Smooth muscle cell (in vitro differentiated cells): ENCODE data around the gene TCOF1. TPM values are rescaled to one million over a fixed set of nuclear protein-coding genes. Genes with fewer than 3 reads are reported as not detected.

Source experiments
- DNase-seq: peaks from one replicate; lab custom pipeline; 2025; ENCODE audit not compliant: unreplicated experiment; lab: John Stamatoyannopoulos, UW
- H2AFZ ChIP-seq: fragments of 200-600 bp; sonication (generic); 2 replicates; pipeline ENCODE4 v1.6.0; 2016; ENCODE audit warnings: antibody characterized with exemption, low read depth, mild to moderate bottlenecking
- H3F3A ChIP-seq: fragments of 200-600 bp; sonication (generic); 2 replicates; pipeline ENCODE4 v1.6.0; 2017; ENCODE audit warnings: antibody characterized with exemption, low read depth
- H3K27ac ChIP-seq: fragments of 200-600 bp; sonication (generic); 2 replicates; pipeline ENCODE4 v1.5.1; 2016; ENCODE audit warnings: low read depth, mild to moderate bottlenecking
- H3K27me3 ChIP-seq: fragments of 200-600 bp; sonication (generic); 2 replicates; pipeline ENCODE4 v1.6.1; 2016; ENCODE audit warnings: low read depth, mild to moderate bottlenecking
- H3K36me3 ChIP-seq: fragments of 200-600 bp; sonication (generic); 2 replicates; pipeline ENCODE4 v1.5.1; 2016; ENCODE audit warnings: low read depth
- H3K4me1 ChIP-seq: fragments of 200-600 bp; sonication (generic); 2 replicates; pipeline ENCODE4 v1.5.1; 2016; ENCODE audit warnings: low read depth
- H3K4me2 ChIP-seq: fragments of 200-600 bp; sonication (generic); 2 replicates; pipeline ENCODE4 v1.6.0; 2016; ENCODE audit warnings: mild to moderate bottlenecking
- H3K4me3 ChIP-seq: fragments of 200-600 bp; sonication (generic); 2 replicates; pipeline ENCODE4 v1.5.1; 2016; ENCODE audit warnings: mild to moderate bottlenecking
- H3K79me2 ChIP-seq: fragments of 200-600 bp; sonication (generic); 2 replicates; pipeline ENCODE4 v1.6.0; 2016; ENCODE audit warnings: low read depth, mild to moderate bottlenecking
- H3K9ac ChIP-seq: fragments of 200-600 bp; sonication (generic); 2 replicates; pipeline ENCODE4 v1.6.0; 2016; ENCODE audit warnings: low read depth
- H3K9me3 ChIP-seq: fragments of 200-600 bp; sonication (generic); replicated peaks from 2 replicates; pipeline ENCODE4 v1.5.1; 2016; ENCODE audit warnings: low read depth
- H4K20me1 ChIP-seq: fragments of 200-600 bp; sonication (generic); 2 replicates; pipeline ENCODE4 v1.6.0; 2016; ENCODE audit warnings: low read depth
- WGBS: methylation state at CpG from one replicate; pipeline ENCODE4 v1.1.7; 2016; ENCODE audit warnings: low lambda C conversion rate; 5-methylcytosine and 5-hydroxymethylcytosine counted together
- polyA plus RNA-seq: library from polyadenylated mRNA; unstranded; fragments of >200 nt; fragmentation: Nextera tagmentation; extraction: Ambion mirVana; gene quantifications from 2 replicates; pipeline ENCODE4 v1.2.1, GENCODE V29; 2016
- total RNA-seq: library from RNA; depleted of rRNA; stranded (reverse); fragments of >200 nt; gene quantifications from 2 replicates; pipeline ENCODE4 v1.2.3, GENCODE V29; 2014
- TF ChIP-seq, protein P1 (sequence below): fragments of 200-600 bp; sonication (generic); IDR thresholded peaks from 2 replicates; pipeline ENCODE4 v1.5.1; 2017; ENCODE audit warnings: borderline replicate concordance, mild to moderate bottlenecking, antibody characterized with exemption; ENCODE audit not compliant: insufficient read depth, poor library complexity, severe bottlenecking

Gene TCOF1
- total and polyA plus RNA-seq, 2 experiments from 2014 or later: 16.0 to 25.9 TPM

DNA sequence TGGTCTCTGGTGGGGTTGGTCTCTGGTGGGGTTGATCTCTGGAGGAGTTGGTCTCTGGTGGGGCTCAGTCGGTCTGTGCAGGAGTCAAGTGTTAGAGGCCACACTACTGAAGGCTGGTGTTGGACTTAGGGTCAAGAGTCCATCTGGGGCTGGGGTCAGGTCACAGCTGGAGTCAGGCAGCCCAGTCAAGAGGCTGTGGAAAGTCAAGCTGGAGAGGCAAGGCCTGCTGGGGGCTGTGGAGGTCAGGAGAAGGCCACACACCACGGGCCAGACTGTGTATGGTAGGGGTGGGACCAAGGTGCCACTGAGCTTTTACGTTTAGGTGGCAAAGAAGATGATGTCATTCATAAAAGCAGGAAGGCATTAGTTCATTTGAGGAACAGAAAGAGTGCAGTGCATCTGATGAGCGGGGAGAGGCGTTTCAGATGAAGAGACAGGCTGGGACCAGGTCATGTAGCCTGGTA, 71.9 kb downstream of the TCOF1 start:
- Histone ChIP-seq H3K9me3 (no peaks in the 10 kb centered on the region), H3K27me3 (no peaks in the 10 kb centered on the region), H4K20me1 (no peaks in the 10 kb centered on the region), H3K4me2 (no peak overlapping the region), H3K27ac (no peak overlapping the region), H3K9ac (no peak overlapping the region), H2AFZ (no peak overlapping the region), H3F3A (no peaks in the 10 kb centered on the region), H3K4me3 (no peak overlapping the region), H3K36me3 (no peaks in the 10 kb centered on the region), H3K4me1 (no peaks in the 10 kb centered on the region), H3K79me2 (no peaks in the 10 kb centered on the region)
- no peak for DNase-seq
- 95% methylated on average over 5 of the region's 5 CpGs for WGBS
- TF ChIP-seq, protein P1, sequence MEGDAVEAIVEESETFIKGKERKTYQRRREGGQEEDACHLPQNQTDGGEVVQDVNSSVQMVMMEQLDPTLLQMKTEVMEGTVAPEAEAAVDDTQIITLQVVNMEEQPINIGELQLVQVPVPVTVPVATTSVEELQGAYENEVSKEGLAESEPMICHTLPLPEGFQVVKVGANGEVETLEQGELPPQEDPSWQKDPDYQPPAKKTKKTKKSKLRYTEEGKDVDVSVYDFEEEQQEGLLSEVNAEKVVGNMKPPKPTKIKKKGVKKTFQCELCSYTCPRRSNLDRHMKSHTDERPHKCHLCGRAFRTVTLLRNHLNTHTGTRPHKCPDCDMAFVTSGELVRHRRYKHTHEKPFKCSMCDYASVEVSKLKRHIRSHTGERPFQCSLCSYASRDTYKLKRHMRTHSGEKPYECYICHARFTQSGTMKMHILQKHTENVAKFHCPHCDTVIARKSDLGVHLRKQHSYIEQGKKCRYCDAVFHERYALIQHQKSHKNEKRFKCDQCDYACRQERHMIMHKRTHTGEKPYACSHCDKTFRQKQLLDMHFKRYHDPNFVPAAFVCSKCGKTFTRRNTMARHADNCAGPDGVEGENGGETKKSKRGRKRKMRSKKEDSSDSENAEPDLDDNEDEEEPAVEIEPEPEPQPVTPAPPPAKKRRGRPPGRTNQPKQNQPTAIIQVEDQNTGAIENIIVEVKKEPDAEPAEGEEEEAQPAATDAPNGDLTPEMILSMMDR: no peak

DNA sequence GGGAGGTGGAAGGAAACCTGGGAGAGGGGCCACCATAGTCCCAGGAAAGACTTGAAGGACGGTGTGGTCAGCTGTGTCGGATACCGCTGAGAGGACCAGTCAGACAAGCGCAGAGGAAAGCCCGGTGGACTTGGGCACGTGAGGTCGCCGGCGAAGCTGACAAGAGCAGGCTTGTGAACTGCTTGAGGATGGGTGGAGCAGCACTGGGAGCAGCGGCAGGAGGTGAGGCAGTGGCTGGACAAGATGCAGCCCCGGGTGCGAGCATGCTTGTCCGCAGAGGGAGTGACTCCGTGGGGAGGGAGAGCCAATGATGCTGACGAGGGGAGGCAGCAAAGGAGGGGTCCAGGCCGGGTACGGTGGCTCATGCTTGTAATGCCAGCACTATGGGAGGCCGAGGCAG, 73.6 kb downstream of the TCOF1 start:
- no peak overlapping the region for H3K4me2 ChIP-seq
- H3K4me1 ChIP-seq: no peaks in the 10 kb centered on the region
- H3K27ac ChIP-seq: no peak overlapping the region
- H3K4me3 ChIP-seq: no peak overlapping the region
- H3F3A ChIP-seq: no peaks in the 10 kb centered on the region
- H3K9ac ChIP-seq: no peak overlapping the region
- DNase-seq: no peak
- 89% methylated on average over 18 of the region's 18 CpGs for WGBS
- H3K36me3 ChIP-seq: no peaks in the 10 kb centered on the region
- no peaks in the 10 kb centered on the region for H3K27me3 ChIP-seq
- H4K20me1 ChIP-seq: no peaks in the 10 kb centered on the region
- H2AFZ ChIP-seq: no peak overlapping the region
- TF ChIP-seq, protein P1: no peak
- H3K9me3 ChIP-seq: no peaks in the 10 kb centered on the region
- H3K79me2 ChIP-seq: no peaks in the 10 kb centered on the region

DNA sequence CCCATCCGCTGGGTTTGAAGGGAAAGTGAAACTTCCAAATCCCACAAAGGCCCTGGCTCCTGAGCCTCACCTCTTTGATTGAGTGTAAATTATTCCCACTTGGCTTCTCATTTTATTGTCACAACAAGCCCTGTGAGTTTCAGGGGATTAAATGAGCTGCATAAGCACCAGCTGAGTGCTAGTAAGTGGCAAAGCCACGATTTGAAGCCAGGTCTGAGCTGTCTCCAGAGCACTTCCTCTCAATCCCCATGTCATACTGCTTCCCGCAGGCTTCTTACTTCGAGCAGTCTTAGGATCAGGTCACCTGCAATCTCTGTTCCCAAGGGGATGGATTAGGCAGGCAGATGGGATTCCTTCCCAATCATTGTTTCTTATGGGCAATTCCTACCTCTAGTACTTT, 74.1 kb downstream of the TCOF1 start:
- no peak overlapping the region for H3K9ac ChIP-seq
- H3K4me1 ChIP-seq: no peaks in the 10 kb centered on the region
- H3K9me3 ChIP-seq: no peaks in the 10 kb centered on the region
- H3K27me3 ChIP-seq: no peaks in the 10 kb centered on the region
- TF ChIP-seq, protein P1: no peak
- no peak overlapping the region for H2AFZ ChIP-seq
- H3K27ac ChIP-seq: no peak overlapping the region
- H3K4me2 ChIP-seq: no peak overlapping the region
- H4K20me1 ChIP-seq: no peaks in the 10 kb centered on the region
- no peaks in the 10 kb centered on the region for H3F3A ChIP-seq
- 59% methylated on average over 4 of the region's 4 CpGs for WGBS
- H3K36me3 ChIP-seq: no peaks in the 10 kb centered on the region
- DNase-seq: no peak
- H3K4me3 ChIP-seq: no peak overlapping the region
- no peaks in the 10 kb centered on the region for H3K79me2 ChIP-seq

DNA sequence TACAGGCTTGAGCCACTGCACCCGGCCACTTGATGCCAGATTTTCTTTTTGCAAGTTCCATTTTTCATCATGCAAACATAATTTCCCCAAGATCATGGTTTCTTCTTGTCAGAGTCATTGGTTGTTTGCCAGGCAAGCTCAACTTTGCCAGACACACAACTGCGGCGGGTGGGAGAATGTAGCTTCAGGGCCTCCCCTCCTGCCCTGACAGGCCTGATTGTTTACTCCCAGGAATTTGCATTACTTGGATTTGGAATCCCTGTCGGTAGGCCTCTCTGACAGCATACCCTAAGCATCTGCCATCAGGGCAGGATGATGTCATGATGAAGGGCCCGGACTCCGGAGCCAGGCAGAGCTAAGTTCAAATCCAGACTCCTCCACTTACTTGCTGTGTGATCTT, 77.0 kb downstream of the TCOF1 start:
- 8% methylated on average over 6 of the region's 6 CpGs for WGBS
- DNase-seq: no peak
- TF ChIP-seq, protein P1: no peak
- H3K4me2 ChIP-seq: no peak overlapping the region
- H3K9me3 ChIP-seq: no peaks in the 10 kb centered on the region
- no peaks in the 10 kb centered on the region for H3K79me2 ChIP-seq
- no peaks in the 10 kb centered on the region for H3K36me3 ChIP-seq
- H4K20me1 ChIP-seq: no peaks in the 10 kb centered on the region
- no peak overlapping the region for H3K9ac ChIP-seq
- no peaks in the 10 kb centered on the region for H3F3A ChIP-seq
- H3K27me3 ChIP-seq: no peaks in the 10 kb centered on the region
- no peak overlapping the region for H3K4me3 ChIP-seq
- H3K27ac ChIP-seq: peak overlapping the region; percentile 10
- H2AFZ ChIP-seq: no peak overlapping the region
- no peaks in the 10 kb centered on the region for H3K4me1 ChIP-seq
